ENCODE data around the gene CTAGE1. TPM values are rescaled to one million over a fixed set of nuclear protein-coding genes. Genes with fewer than 3 reads are reported as not detected.

Gene CTAGE1
- total and polyA plus RNA-seq, 2 donors (not counting 1 experiment from before 2014, with no cell fraction given): not detected

DNA sequence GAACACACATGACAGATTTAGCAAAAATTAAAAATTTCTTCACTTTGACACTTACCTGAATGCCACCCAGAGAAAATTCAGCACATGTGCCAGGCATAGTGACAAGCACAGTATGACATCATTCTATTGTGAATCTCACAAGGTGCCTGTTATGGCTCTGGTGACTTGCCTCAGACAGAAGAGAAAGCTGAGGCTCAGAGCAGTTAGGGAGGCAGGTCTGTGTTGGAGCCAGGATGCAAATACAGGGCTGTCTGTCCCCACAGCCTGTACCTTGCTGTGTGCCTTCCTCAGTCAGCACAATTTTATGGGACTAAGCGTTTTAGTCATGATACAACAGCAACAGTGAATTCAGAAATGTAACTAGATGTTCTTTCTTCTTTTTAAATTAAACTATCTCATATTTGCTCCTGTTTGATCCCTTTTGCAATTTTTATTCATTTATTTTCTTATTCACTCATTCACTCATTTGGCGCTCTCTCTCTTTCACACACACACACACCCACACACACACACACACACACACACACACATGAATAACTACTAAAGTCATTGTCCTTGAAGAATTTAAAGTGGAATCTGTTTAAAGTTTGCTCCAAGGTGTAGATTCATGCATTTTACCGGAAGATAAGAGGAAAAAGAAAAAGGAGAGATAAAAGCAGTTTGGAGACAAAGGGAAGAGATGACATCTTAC is 37.9 kb upstream of the CTAGE1 start:
- 83% methylated on average over 1 of the region's 3 CpGs for WGBS (ENCODE audit: insufficient coverage)
- ATAC-seq (ENCODE audit: low read depth): no peak
- ChIA-PET POLR2A (no interaction called here), CTCF (no interaction called here)
- no peaks in the 10 kb centered on the region for H4K20me1 ChIP-seq (ENCODE audit: control insufficient read depth, insufficient read depth, low read length, poor library complexity, severe bottlenecking)
- no peak for DNase-seq
- H3K4me3 ChIP-seq (ENCODE audit: control extremely low read depth in 1 of 5, extremely low read depth in 1 of 5, insufficient read depth in 1 of 5, low read depth in 2 of 5, low read length in 4 of 5): no peak overlapping the region
- Mint-ChIP-seq H3K9me3 (ENCODE audit: insufficient read depth) (peaks cover 5% of the 10 kb centered on the region), H3K27ac (no peak overlapping the region), H3K27me3 (no peaks in the 10 kb centered on the region), H3K4me1 (no peaks in the 10 kb centered on the region), H3K4me3 (no peak overlapping the region)
- TF ChIP-seq EZH2 (IDR thresholded peaks at IDR 0.05; ENCODE audit: borderline replicate concordance, insufficient read depth, low read depth, low read length, poor library complexity, severe bottlenecking): no peak
- no peak for TF ChIP-seq CTCF (IDR thresholded peaks at IDR 0.05)
- intact Hi-C loops (cut with micrococcal nuclease): no loop called here
- no peaks in the 10 kb centered on the region for H3K4me1 ChIP-seq (ENCODE audit: control insufficient read depth in 2 of 2, insufficient read depth in 2 of 2, low read length in 2 of 2)
- H3K4me2 ChIP-seq (replicated peaks; ENCODE audit: low read depth, low read length, poor library complexity, severe bottlenecking): no peak overlapping the region
- H3K79me2 ChIP-seq (ENCODE audit: control insufficient read depth, insufficient read depth, low read length): no peaks in the 10 kb centered on the region
- no peaks in the 10 kb centered on the region for H3K27me3 ChIP-seq (replicated peaks in 1 of 4; ENCODE audit: control extremely low read depth in 1 of 4, control insufficient read depth in 3 of 4, insufficient read depth in 4 of 4, low read length in 3 of 4)
- no peaks in the 10 kb centered on the region for H3K36me3 ChIP-seq (replicated peaks in 1 of 2; ENCODE audit: control extremely low read depth in 1 of 2, control insufficient read depth in 1 of 2, extremely low read depth in 1 of 2, insufficient read depth in 2 of 2, low read length in 1 of 2)
- H2AFZ ChIP-seq (ENCODE audit: insufficient read depth, low read depth, low read length, poor library complexity, severe bottlenecking): no peak overlapping the region
- H3K9me3 ChIP-seq (ENCODE audit: control extremely low read depth in 1 of 3, control insufficient read depth in 2 of 3, insufficient read depth in 1 of 3, low read length in 2 of 3): peaks cover 0 to 5% (median 0%) of the 10 kb centered on the region in 3 donors
- H3K27ac ChIP-seq (ENCODE audit: low read length in 2 of 2): no peak overlapping the region
- H3K9ac ChIP-seq (ENCODE audit: low read length): no peak overlapping the region

DNA sequence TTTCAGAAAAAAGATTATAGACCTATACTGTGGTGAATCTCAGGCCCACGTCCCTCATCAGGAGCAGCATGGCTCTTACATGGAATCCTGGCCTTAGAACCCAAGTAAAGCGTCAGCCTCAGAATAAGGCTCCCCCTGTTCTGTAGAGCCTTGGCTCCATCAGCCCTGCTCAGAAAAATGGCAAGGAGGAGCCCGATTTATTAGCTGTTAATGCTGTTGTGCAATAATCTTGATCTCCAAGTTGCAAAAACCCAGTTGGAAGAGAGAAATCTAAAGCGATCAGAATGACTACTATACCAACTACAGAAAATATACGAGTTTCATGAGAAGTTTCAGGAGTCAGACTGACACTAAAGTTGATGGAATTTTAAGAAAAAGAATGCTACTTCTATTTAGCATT is 35.6 kb upstream of the CTAGE1 start:
- Histone ChIP-seq H3K36me3 (replicated peaks in 1 of 2; ENCODE audit: control extremely low read depth in 1 of 2, control insufficient read depth in 1 of 2, extremely low read depth in 1 of 2, insufficient read depth in 2 of 2, low read length in 1 of 2) (no peaks in the 10 kb centered on the region), H3K9me3 (ENCODE audit: control extremely low read depth in 1 of 3, control insufficient read depth in 2 of 3, insufficient read depth in 1 of 3, low read length in 2 of 3) (peaks cover 0 to 5% (median 0%) of the 10 kb centered on the region in 3 donors), H4K20me1 (ENCODE audit: control insufficient read depth, insufficient read depth, low read length, poor library complexity, severe bottlenecking) (no peaks in the 10 kb centered on the region), H3K79me2 (ENCODE audit: control insufficient read depth, insufficient read depth, low read length) (no peaks in the 10 kb centered on the region), H3K4me2 (replicated peaks; ENCODE audit: low read depth, low read length, poor library complexity, severe bottlenecking) (no peak overlapping the region), H3K4me3 (ENCODE audit: control extremely low read depth in 1 of 5, extremely low read depth in 1 of 5, insufficient read depth in 1 of 5, low read depth in 2 of 5, low read length in 4 of 5) (no peak overlapping the region), H3K27me3 (replicated peaks in 1 of 4; ENCODE audit: control extremely low read depth in 1 of 4, control insufficient read depth in 3 of 4, insufficient read depth in 4 of 4, low read length in 3 of 4) (no peaks in the 10 kb centered on the region), H2AFZ (ENCODE audit: insufficient read depth, low read depth, low read length, poor library complexity, severe bottlenecking) (no peak overlapping the region), H3K4me1 (ENCODE audit: control insufficient read depth in 2 of 2, insufficient read depth in 2 of 2, low read length in 2 of 2) (no peaks in the 10 kb centered on the region), H3K9ac (ENCODE audit: low read length) (no peak overlapping the region), H3K27ac (ENCODE audit: low read length in 2 of 2) (no peak overlapping the region)
- POLR2A ChIA-PET: no interaction called here
- 76% methylated on average over 2 of the region's 5 CpGs for WGBS (ENCODE audit: insufficient coverage)
- DNase-seq: no peak
- no peaks in the 10 kb centered on the region for H3K27me3 Mint-ChIP-seq
- H3K4me1 Mint-ChIP-seq: no peaks in the 10 kb centered on the region
- TF ChIP-seq EZH2 (IDR thresholded peaks at IDR 0.05; ENCODE audit: borderline replicate concordance, insufficient read depth, low read depth, low read length, poor library complexity, severe bottlenecking): no peak
- TF ChIP-seq CTCF (IDR thresholded peaks at IDR 0.05): no peak
- H3K9me3 Mint-ChIP-seq (ENCODE audit: insufficient read depth): peaks cover 13% of the 10 kb centered on the region
- H3K27ac Mint-ChIP-seq: no peak overlapping the region
- CTCF ChIA-PET: no interaction called here
- ATAC-seq (ENCODE audit: low read depth): no peak
- intact Hi-C loops (cut with micrococcal nuclease): no loop called here
- no peak overlapping the region for H3K4me3 Mint-ChIP-seq
